Skeletal muscle tissue (tissue), 4 donors: ENCODE measurements around the gene SRRM1. TPM values are rescaled to one million over a fixed set of nuclear protein-coding genes. Genes with fewer than 3 reads are reported as not detected.
A peak's percentile ranks its signal among the peaks of the same experiment; 100 is the strongest.
"Not testable (repeated sequence)": the region's sequence is repeated elsewhere in the genome, so short reads cannot be mapped to it uniquely, and the experiment has no call there.

Source experiments
- H3K27ac ChIP-seq: one replicate; pipeline ENCODE4 v1.7.0; 2013; ENCODE audit warnings: mild to moderate bottlenecking, low read depth, low read length, inconsistent platforms
- H3K27me3 ChIP-seq, 3 donors: one replicate each; pipeline ENCODE4 v1.7.0; 2013; ENCODE audit warnings: low read length in 3 of 3; ENCODE audit not compliant: control insufficient read depth in 3 of 3, insufficient read depth in 3 of 3
- H3K36me3 ChIP-seq, 3 donors: one replicate each; pipeline ENCODE4 v1.7.0; 2013; ENCODE audit warnings: low read length in 3 of 3; ENCODE audit not compliant: control insufficient read depth in 3 of 3, insufficient read depth in 3 of 3
- H3K4me1 ChIP-seq, 3 donors: one replicate each; pipeline ENCODE4 v1.7.0; 2013; ENCODE audit warnings: low read length in 3 of 3, mild to moderate bottlenecking in 3 of 3; ENCODE audit not compliant: control insufficient read depth in 3 of 3, insufficient read depth in 3 of 3
- H3K4me3 ChIP-seq, 3 donors: one replicate each; pipeline ENCODE4 v1.7.0; 2013; ENCODE audit warnings: low read length in 3 of 3
- H3K9ac ChIP-seq, 3 donors: one replicate each; pipeline ENCODE4 v1.7.0; 2013; ENCODE audit warnings: low read length in 3 of 3, mild to moderate bottlenecking in 3 of 3, moderate library complexity in 2 of 3, low read depth in 1 of 3
- H3K9me3 ChIP-seq, 3 donors: one replicate each; pipeline ENCODE4 v1.7.0; 2013; ENCODE audit warnings: low read length in 3 of 3; ENCODE audit not compliant: control insufficient read depth in 3 of 3
- total RNA-seq: library from RNA; depleted of rRNA; stranded (reverse); fragments of >200 nt; gene quantifications from one replicate; pipeline ENCODE4 v1.2.3, GENCODE V29; 2014
- donor health status: Osteomylitis.

Gene SRRM1
- total RNA-seq, 1 donor from 2014 or later: 29.2 TPM

GRCh38 chr1:24659993-24660665, 17.0 kb downstream of the SRRM1 start:
- Histone ChIP-seq H3K4me3 (no peak overlapping the region), H3K27ac (no peak overlapping the region), H3K27me3 (no peaks in the 10 kb centered on the region), H3K9me3 (no peaks in the 10 kb centered on the region), H3K9ac (peak overlapping the region in 1 of 3 donors; percentile 14), H3K4me1 (no peaks in the 10 kb centered on the region), H3K36me3 (peaks cover 38 to 77% (median 69%) of the 10 kb centered on the region in 3 donors)

GRCh38 chr1:24664507-24665033, 21.5 kb downstream of the SRRM1 start:
- no peak overlapping the region for H3K27ac ChIP-seq

GRCh38 chr1:24666794-24667193, 23.7 kb downstream of the SRRM1 start:
- no peak overlapping the region for H3K9ac ChIP-seq
- H3K4me1 ChIP-seq: no peaks in the 10 kb centered on the region
- no peaks in the 10 kb centered on the region for H3K27me3 ChIP-seq
- no peak overlapping the region for H3K27ac ChIP-seq
- H3K36me3 ChIP-seq: peaks cover 58 to 85% (median 83%) of the 10 kb centered on the region in 3 donors
- no peaks in the 10 kb centered on the region for H3K9me3 ChIP-seq
- H3K4me3 ChIP-seq: no peak overlapping the region

More at GRCh38 chr1:24664507-24665033, 21.5 kb downstream of the SRRM1 start:
- H3K4me1 ChIP-seq: no peaks in the 10 kb centered on the region
- H3K4me3 ChIP-seq: no peak overlapping the region
- peaks cover 50 to 84% (median 76%) of the 10 kb centered on the region in 3 donors for H3K36me3 ChIP-seq
- H3K9ac ChIP-seq: no peak overlapping the region
- no peaks in the 10 kb centered on the region for H3K27me3 ChIP-seq
- H3K9me3 ChIP-seq: no peaks in the 10 kb centered on the region

GRCh38 chr1:24671372-24671771, 28.3 kb downstream of the SRRM1 start:
- H3K4me3 ChIP-seq, H3K27ac ChIP-seq, H3K9me3 ChIP-seq, H3K4me1 ChIP-seq, H3K27me3 ChIP-seq, H3K9ac ChIP-seq: not testable (repeated sequence)
- peaks cover 52 to 68% (median 57%) of the 10 kb centered on the region in 3 donors for H3K36me3 ChIP-seq

GRCh38 chr1:24672686-24673085, 29.6 kb downstream of the SRRM1 start:
- not testable (repeated sequence) for H3K27ac ChIP-seq, H3K27me3 ChIP-seq, H3K9me3 ChIP-seq, H3K9ac ChIP-seq, H3K4me3 ChIP-seq, H3K4me1 ChIP-seq
- H3K36me3 ChIP-seq: peaks cover 41 to 56% (median 44%) of the 10 kb centered on the region in 3 donors

GRCh38 chr1:24673341-24673740, 30.2 kb downstream of the SRRM1 start:
- no peaks in the 10 kb centered on the region for H3K27me3 ChIP-seq
- H3K27ac ChIP-seq: no peak overlapping the region
- H3K4me1 ChIP-seq: no peaks in the 10 kb centered on the region
- no peak overlapping the region for H3K4me3 ChIP-seq
- peaks cover 36 to 51% (median 40%) of the 10 kb centered on the region in 3 donors for H3K36me3 ChIP-seq
- no peaks in the 10 kb centered on the region for H3K9me3 ChIP-seq
- H3K9ac ChIP-seq: no peak overlapping the region

- H3K27ac ChIP-seq, H3K27me3 ChIP-seq: not testable (repeated sequence)
Observed at GRCh38 chr1:24678421-24678820, 35.3 kb downstream of the SRRM1 start.

GRCh38 chr1:24679725-24680124, 36.6 kb downstream of the SRRM1 start:
- Histone ChIP-seq H3K36me3 (peaks cover 0 to 3% (median under 1%) of the 10 kb centered on the region in 3 donors), H3K9ac (no peak overlapping the region), H3K4me1 (no peaks in the 10 kb centered on the region), H3K9me3 (no peaks in the 10 kb centered on the region), H3K4me3 (no peak overlapping the region), H3K27ac (no peak overlapping the region), H3K27me3 (no peaks in the 10 kb centered on the region)

More at GRCh38 chr1:24678421-24678820, 35.3 kb downstream of the SRRM1 start:
- not testable (repeated sequence) for H3K4me3 ChIP-seq, H3K4me1 ChIP-seq, H3K9me3 ChIP-seq, H3K9ac ChIP-seq
- H3K36me3 ChIP-seq: peaks cover 6 to 11% (median 8%) of the 10 kb centered on the region in 3 donors

GRCh38 chr1:24683713-24684162, 40.6 kb downstream of the SRRM1 start:
- Histone ChIP-seq H3K27me3 (no peaks in the 10 kb centered on the region), H3K36me3 (no peaks in the 10 kb centered on the region), H3K9ac (no peak overlapping the region), H3K9me3 (no peaks in the 10 kb centered on the region), H3K27ac (no peak overlapping the region), H3K4me3 (no peak overlapping the region), H3K4me1 (peaks cover 2 to 4% (median 2%) of the 10 kb centered on the region in 3 donors)

- H3K27me3 ChIP-seq: no peaks in the 10 kb centered on the region
- H3K4me3 ChIP-seq: no peak overlapping the region
- no peaks in the 10 kb centered on the region for H3K9me3 ChIP-seq
- no peak overlapping the region for H3K9ac ChIP-seq
- no peak overlapping the region for H3K27ac ChIP-seq
- no peaks in the 10 kb centered on the region for H3K36me3 ChIP-seq
- peaks cover 2 to 7% (median 4%) of the 10 kb centered on the region in 3 donors for H3K4me1 ChIP-seq
Observed at GRCh38 chr1:24688033-24688432, 44.9 kb downstream of the SRRM1 start.
